HL-60/S4 treated with retinoic acid at 250 ng/mL for 4 days and 3 days (cell line): ENCODE results near the gene PMIS2.

Experiments
- in situ Hi-C: fragments of 300-500 bp; cut with MboI; formaldehyde crosslinking; loops from 2 replicates; pipeline ENCODE4 v1.7.0; 2022; ENCODE audit warnings: low sequenced_read_pairs

PMIS2 gene

DNA sequence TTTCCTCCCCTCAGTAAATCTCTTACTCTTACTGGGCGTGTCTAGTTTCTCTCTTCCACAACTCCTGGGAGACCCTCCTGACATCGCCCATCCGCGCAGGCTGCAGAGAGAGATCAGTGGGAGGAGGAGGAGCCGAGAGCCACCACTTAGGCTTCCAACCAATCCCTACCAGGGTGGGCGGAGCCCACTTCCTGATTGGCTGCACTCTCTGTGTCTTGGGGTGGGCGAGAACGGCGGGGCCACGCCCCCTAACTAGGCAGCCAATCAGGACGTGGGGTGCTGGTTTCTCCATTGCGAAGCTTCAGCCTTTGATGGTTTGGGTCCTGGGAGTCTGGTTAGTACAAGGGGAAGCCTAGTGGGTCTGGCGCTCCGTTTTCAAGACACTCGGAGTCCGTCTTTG, at the start of gene PMIS2:
Gene PMIS2, plus strand, starts transcription at position 326 of the 400 bp plus-strand sequence. CDS start 87 bp downstream, outside the sequence.
- in situ Hi-C loops: no loop called here

- in situ Hi-C loops: no loop called here
Measured at GRCh38 chr19:35539314-35539713, 46.7 kb upstream of the PMIS2 start.

GRCh38 chr19:35539850-35540249, 46.1 kb upstream of the PMIS2 start:
- in situ Hi-C loops: no loop called here

GRCh38 chr19:35540356-35540927, 45.5 kb upstream of the PMIS2 start:
- in situ Hi-C loops: no loop called here

DNA sequence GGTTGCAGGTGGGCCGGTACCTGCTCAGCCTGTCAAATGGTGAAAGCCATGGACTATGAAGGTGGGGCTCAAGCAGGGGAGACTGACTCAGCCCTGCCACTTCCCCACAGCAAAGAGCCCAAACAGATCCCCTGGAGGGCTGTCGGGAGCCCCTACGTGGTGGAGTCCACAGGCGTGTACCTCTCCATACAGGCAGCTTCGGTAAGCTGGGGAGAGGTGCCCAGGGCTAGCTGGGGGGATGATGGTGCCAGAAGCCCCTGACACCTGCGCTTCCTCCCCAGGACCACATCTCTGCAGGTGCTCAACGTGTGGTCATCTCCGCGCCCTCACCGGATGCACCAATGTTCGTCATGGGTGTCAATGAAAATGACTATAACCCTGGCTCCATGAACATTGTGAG, 43.8 kb upstream of the PMIS2 start:
- in situ Hi-C loops: no loop called here

GRCh38 chr19:35543280-35544109, 42.5 kb upstream of the PMIS2 start:
- in situ Hi-C loops: no loop called here

- in situ Hi-C loops: no loop called here
Measured at GRCh38 chr19:35544110-35544802, 41.7 kb upstream of the PMIS2 start.

- in situ Hi-C loops: no loop called here
Measured at GRCh38 chr19:35545001-35545854, 40.7 kb upstream of the PMIS2 start, which contains the start of gene TMEM147. Gene TMEM147 (plus strand): TSS chr19:35545626. CDS start chr19:35545740, 114 bp downstream.

DNA sequence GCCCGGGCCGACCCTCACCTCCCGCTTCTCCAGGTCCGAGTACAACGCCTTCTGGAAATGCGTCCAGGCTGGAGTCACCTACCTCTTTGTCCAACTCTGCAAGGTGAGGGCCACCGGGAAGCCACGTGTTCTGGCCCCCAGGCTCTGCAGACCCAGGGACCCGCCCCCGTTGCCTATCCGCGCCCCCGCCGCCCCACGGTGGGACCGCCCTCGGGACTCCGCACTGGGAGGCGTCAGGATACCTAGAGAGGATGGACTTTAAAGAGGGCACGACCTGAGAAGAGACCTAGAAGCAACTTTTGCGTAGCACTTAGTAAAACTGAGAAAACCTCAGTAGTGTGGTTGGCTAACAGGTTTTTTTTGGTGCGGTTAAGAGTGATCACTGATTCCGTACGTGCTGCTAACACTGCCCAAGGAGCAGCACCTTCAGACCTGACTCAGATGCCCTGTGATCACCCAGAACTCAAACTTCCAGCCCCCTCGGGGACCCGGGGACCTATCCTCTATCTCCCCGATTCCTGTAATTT, 40.1 kb upstream of the PMIS2 start:
- in situ Hi-C loops: no loop called here

DNA sequence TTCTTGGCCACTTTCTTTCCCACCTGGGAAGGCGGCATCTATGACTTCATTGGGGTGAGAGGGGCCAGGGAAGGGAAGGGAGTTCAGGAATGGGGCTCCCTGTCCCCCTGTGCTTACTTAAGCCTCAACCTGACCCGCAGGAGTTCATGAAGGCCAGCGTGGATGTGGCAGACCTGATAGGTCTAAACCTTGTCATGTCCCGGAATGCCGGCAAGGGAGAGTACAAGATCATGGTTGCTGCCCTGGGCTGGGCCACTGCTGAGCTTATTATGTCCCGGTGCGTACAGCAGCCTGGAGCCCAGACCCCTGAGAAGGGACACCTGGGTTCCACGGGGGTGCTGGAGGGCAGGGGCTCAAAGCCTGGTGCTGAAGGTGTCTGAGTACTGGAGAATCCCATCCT, 39.4 kb upstream of the PMIS2 start:
- in situ Hi-C loops: no loop called here

- in situ Hi-C loops: no loop called here
Measured at GRCh38 chr19:35549174-35549788, 36.7 kb upstream of the PMIS2 start.

DNA sequence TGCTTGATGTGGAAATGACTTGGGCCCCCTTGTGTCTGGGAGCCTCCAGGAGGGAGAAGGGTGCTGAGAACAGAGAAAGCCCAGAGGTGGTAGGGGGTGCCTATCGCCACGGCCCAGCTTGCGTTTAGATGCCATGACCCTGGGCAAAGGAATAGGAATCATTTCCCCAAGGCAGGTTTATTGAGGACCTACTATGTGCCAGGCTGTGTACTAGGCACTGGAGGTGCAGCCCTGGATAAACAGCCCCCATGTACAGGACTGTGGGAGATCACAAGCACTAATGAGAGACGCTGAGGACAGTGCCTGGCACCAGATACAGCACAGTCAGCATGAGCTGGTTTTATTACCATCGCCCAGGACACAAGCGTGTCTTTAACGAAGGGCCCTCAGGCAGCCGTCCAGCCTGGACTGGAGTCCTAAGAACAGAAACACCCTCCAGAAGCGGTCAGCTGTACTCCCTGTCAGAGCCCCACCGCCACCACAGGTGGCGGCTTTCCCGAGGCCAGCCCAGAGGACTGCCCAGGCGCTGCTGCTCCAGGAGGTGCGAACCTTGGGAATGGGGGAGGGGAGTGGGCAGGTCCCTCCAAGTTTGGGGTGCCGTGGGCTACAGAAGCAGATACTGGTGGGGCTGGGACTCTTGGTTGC, 36.0 kb upstream of the PMIS2 start:
- in situ Hi-C loops: no loop called here

DNA sequence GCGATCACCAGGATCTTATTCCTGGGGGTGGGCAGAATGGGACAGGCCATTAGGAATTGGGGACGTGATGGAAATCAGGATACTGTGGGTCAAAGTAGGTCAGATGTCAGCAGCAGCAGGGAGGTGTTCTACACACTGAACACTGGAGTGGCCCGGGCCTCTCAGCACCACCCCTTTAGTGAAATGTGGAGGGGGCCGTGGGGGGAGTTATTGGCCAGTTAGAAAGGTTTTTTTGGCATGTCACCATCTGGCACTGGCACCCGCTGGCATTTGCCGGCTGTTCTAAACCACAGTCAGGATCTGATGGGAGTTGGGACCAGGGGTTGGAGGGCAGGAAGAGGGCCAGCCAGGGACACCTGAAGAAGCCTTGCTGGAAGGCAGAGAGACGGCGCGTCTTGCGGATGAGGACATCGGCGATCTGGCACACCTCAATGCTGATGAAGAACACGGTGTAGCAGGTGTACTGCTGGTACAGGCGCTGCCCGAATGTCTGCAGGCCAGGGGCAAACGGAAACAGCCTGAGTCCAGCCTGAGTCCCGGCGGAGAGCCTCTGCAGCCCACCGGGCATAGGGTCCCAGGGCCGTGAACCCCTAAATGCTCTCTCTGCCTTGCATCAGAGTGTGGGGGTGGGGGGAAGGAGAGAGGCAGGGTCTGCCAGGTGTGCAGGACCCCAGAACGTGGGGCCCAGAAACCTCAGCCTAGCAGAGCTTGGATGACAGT, 34.7 kb upstream of the PMIS2 start:
- in situ Hi-C loops: no loop called here

DNA sequence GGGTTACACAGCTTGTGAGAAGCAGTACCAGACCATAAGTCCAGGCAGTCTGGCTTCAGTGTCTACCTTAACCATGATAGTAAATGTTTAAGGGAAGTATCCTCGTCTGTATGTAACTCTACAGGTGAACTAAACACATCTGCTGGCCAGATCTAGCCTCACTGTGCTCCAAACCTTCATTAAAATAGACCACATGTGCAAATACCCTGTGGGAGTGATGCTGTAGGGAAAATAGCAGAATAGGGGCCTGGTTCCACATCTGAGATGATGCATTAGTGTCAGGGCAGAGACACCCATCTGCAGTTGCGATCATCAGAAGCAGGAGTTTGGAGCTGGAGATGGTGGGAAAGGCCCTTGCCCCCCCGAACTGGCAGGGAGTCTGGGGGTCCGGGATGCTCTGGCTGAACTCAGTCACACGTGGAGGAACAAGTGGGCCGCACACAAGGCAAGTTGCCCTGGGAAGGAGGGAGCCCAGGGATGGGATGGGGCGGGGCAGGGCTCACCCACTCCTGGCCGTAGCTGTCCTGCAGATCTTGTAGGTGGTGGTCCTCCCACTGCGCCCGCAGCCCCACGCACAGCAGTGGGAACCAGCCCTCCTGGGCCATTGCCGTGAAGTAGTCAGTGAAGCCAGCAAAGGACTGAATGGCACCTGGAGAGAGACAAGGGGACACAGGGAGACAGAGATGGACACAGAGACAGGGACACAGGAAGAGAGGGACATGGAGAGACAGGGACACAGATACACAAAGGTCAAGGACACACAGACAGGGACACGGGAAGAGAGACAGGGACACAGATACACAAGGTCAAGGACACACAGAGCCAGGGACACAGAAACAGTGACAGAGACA, 33.2 kb upstream of the PMIS2 start:
- in situ Hi-C loops: no loop called here

DNA sequence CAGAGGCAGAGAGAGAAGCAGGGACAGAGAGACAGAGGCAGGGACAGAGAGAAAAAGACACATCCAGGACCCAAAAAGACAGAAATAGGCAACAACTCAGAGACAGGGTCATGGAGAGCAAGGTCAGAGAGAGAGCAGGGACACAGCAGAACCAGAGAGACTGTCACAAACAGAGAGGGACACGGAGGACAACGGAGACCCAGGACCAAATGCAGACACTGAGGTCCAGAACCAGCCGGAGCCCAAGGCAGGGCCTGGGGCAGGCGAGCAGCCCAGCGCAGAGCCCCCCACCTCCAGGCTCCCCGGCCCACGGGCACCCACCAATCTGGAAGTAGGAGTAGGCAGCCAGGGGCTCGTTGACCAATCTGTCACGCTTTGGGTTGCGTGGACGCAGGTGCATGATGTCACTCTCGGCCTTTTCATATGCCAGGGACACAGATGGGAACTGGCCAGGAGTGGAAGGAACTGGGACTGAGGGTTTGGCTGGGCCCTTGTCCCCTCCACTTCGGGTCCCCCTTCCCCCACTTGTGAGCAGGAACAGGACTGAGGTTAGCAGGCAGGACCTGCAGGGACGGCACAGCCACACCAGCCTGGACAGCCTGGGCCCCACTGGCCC, 32.5 kb upstream of the PMIS2 start:
- in situ Hi-C loops: no loop called here

DNA sequence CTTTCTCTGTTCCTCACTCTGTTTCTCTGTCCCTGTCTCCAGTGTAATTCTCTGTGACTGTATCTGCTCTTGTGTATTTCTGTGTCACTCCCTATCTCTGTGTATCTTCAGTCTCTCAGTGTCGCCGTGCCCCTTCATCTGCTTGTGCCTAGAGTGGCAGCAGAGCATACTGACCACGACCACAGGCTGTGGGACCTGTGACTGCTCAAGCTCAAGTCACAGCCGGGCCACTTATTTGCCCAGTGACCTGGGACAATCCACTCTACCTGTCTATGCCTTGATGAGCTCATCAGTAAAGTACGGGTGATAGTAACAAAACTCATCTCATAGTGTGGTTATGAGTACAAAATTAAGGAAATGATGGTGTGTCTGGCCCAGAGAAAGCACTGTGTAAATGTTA, 31.9 kb upstream of the PMIS2 start:
- in situ Hi-C loops: no loop called here

DNA sequence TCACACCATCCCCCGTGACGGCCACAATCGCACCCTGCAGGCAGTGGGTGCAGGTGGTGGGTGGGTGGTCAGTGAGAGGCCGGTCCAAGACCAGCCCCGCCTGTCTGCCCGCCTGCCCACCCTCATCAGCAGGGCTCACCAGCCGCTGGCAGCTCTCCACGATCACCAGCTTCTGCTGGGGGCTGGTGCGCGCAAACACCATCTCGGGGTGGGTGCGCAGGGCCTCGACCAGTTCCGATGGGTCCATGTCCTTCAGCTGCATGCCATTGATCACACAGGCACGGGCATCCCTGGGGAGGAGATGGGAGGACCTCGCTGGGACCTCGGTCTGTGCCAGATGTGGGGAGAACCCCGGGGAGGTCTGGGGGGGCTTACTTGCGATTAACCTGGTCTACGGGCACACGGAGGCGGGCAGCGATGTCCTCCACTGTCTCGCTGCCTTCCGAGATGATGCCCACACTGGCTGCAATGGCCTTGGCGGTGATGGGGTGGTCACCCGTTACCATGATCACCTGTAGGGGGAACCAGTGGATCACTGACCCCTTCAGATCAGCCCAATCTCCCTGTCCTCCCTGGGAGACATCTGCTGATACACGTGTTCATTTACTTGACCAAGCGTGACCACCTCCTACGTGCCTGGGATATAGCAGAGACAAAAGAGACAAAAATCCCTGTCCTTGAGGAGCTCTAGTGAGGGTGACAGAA, 30.5 kb upstream of the PMIS2 start:
- in situ Hi-C loops: no loop called here
